Endometrial microvascular endothelial cells (primary cell): ENCODE measurements around the gene PRPF40A. TPM values are rescaled to one million over a fixed set of nuclear protein-coding genes. Genes with fewer than 3 reads are reported as not detected.

ENCODE experiments used
- in situ Hi-C: cut with HindIII; loops from 2 replicates; pipeline ENCODE4 v1.10.0; 2017; ENCODE audit warnings: low sequenced_read_pairs, low pct_unique_long_range_greater_than_20kb; ENCODE audit errors: inconsistent ontology term
- total RNA-seq: library from RNA; depleted of rRNA; stranded (reverse); fragments of >200 nt; gene quantifications from one replicate; pipeline ENCODE4 v1.2.3, GENCODE V29; 2015; ENCODE audit errors: inconsistent ontology term

The PRPF40A gene
- total RNA-seq, 1 donor from 2014 or later: 73.0 TPM

- in situ Hi-C loops: no loop called here
Observed at GRCh38 chr2:152718909-152719645, 1.8 kb upstream of the PRPF40A start.

GRCh38 chr2:152718076-152718908 is 1.0 kb upstream of the PRPF40A start, which contains the start of gene ARL6IP6:
ARL6IP6 (plus strand) TSS chr2:152718620; CDS start chr2:152718625, 5 bp downstream.
- in situ Hi-C loops: no loop called here

- in situ Hi-C loops: no loop called here
Observed at GRCh38 chr2:152716805-152717227, 445 bp downstream of the PRPF40A start.

GRCh38 chr2:152715854-152716428 is 1.3 kb downstream of the PRPF40A start:
- in situ Hi-C loops: no loop called here

GRCh38 chr2:152715112-152715511 is 2.1 kb downstream of the PRPF40A start:
- in situ Hi-C loops: no loop called here

- in situ Hi-C loops: no loop called here
Observed at GRCh38 chr2:152710713-152711112, 6.5 kb downstream of the PRPF40A start.

DNA sequence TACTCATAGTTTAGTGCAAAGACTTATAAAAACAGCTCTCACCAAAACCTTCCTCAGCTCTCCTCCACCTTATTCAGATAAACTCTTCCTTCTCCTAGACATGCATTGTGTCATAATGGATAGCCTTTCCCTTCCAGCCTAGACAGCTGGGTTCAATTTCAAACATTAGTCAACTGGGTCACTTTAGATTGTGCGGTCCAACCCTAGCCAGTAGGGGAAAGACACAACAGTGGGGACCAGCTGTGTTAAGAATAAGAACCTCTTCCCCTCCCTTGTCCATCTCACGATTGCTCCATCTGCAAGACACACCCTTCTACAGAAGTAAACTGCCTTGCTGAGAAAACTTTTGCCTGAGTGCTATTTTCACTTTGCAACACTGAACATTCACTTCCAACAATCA is 8.5 kb downstream of the PRPF40A start:
- in situ Hi-C loops: no loop called here

DNA sequence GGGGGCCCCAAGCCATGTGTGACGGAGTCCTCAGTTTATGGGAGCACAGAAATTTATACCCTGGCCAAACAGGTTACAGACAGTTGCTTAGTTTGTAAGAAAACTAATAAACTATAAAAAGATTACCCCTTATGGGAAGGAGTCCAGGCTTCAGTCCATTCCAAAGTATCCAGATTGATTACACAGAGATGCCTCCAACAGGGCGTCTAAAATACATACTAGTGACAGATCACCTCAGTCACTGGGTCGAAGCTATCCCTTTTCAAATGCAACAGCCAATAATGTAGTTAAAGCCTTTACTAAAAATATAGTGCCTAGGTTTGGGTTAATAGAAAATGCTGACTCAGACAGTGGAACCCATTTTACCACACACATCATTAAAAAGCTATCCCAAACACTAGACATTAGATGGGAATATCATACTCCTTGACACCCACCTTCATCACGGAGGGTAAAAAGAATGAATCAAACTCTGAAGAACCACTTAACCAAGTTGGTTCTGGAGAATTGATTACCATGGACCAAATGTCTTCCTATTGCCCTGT is 10.7 kb downstream of the PRPF40A start:
- in situ Hi-C loops: no loop called here

GRCh38 chr2:152701198-152701597 is 16.1 kb downstream of the PRPF40A start:
- in situ Hi-C loops: no loop called here

DNA sequence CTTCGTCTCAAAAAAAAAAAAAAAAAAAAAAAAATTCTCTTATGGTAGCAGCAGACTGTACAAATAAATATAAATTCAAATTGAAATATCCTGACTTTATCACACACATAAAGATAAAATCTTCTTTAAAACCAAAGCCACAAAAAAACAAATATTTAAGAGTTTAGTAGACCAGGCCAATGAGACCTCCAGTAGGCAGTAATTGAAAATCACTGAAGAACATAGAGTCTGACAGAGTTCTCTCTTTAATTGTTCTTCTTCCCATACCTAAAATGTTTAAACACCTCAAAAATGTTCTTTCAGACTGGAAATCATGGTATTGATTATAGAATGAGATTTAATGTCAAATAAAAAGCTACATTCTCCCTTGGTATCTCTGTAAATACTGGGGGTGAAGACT is 20.8 kb downstream of the PRPF40A start:
- in situ Hi-C loops: no loop called here

DNA sequence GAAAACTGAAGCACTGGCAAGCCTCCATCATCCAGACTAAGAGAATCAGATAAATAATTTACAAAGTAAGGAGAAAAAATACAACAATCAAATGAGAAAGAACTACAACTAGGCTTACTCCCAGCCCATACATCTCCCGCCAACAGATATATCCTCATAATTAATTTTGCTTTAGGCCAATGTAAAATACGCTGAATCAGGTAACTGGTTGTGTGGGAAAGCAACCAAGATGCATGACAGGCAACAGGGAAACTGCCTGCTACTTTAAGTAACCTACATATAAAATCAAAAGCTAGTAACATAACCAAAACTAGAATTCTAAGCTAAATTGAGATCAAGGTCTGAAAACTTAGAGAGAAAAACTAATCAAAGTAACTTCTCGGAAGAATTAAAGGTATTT is 21.5 kb downstream of the PRPF40A start:
- in situ Hi-C loops: no loop called here

- in situ Hi-C loops: no loop called here
Observed at GRCh38 chr2:152694161-152694661, 23.1 kb downstream of the PRPF40A start.

- in situ Hi-C loops: no loop called here
Observed at GRCh38 chr2:152693033-152693432, 24.2 kb downstream of the PRPF40A start.

DNA sequence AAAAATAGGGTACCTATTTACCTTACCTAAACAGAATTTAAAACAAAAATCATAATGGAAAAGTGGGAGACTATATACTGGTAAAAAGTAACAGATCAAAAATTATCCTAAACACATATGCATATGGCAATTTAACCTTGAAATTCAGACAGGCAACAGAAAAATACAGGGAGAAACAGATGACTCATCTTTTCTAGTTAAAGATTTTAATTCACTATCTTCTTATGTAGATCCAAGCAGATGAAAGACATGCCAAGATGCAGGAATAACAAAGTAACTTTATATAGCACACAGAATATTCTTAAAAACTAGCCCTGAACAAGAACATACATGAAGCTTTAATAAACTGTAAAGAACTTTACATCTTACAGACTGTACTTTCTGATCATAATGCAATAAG is 30.9 kb downstream of the PRPF40A start:
- in situ Hi-C loops: no loop called here

DNA sequence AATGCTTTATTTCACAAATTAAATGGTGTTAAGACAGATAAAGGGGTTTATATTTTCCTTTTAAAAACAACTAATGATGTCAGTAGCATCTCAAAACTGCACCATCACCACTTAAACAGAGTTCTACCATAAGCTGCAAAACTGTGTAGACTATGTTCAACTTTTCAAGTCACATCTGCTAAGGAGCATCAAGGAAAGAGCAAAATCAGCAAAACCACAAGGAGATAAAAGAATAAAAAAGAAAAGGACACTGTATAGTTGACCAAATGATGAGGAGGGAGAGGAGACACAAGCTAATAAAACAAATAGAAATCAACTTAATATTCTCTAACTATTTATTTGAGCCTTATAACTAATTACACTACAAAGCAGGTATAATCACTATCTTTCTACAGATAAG is 33.9 kb downstream of the PRPF40A start:
- in situ Hi-C loops: no loop called here

DNA sequence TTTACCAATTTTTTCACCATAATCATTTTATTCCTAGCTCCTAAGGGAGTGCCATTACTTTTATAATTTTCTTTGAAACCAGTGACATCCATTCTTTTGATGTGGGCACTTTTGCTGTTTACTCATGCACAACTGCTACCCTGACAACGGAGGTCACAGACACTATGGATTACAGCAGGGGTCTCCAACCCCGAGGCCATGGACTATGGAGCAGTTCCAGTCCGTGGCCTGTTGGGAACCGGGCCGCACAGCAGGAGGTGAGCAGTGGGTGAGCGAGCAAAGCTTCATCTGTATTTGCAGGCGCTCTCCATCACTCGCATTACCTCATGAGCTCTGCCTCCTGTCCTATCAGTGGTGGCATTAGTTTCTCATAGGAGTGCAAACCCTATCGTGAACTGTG is 34.6 kb downstream of the PRPF40A start:
- in situ Hi-C loops: no loop called here

- in situ Hi-C loops: no loop called here
Observed at GRCh38 chr2:152678808-152679207, 38.5 kb downstream of the PRPF40A start.

GRCh38 chr2:152676461-152676860 is 40.8 kb downstream of the PRPF40A start:
- in situ Hi-C loops: no loop called here

- in situ Hi-C loops: no loop called here
Observed at GRCh38 chr2:152674334-152674733, 42.9 kb downstream of the PRPF40A start.
